Middle frontal gyrus (tissue), 1 donor: ENCODE measurements around the gene LASP1.

Experiments used
- DNase-seq: peaks from one replicate; pipeline ENCODE4 v3.0.0-alpha.2; 2015; ENCODE audit warnings: low spot score; ENCODE audit errors: extremely low spot score

Gene LASP1

DNA sequence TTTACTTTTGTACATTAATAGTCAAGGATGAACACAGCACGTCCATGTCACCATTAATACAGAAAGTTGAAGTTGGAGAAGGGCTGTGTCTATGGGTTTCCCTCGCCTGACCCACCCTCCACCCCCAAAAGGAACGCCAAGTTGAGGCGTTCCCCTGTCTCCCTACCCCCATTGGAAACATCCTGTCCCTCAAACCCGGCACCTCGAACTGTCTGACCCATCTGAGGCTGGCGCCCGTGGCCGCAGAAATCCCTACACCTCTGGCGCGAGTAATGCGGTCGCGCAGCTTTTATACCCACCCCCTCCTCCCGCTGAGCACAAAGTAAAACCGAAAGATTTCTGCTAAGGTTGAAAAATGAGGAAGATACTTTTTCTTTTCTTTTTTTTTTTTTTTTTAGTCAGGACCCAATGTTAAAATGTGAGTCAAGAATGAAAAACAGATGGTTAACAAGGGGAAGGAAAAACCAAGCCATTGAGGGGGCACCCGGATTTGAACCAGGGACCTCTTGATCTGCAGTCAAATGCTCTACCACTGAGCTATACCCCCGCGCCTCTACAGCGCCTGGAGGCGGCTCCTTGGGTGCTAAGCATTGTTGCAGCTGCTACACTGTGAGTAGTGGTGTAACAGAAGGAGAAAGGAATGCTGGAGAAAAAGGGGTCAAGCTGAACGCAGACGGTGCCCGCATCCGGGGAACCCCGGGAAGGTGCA, 887 bp upstream of the LASP1 start:
- peak; percentile 77 for DNase-seq

DNA sequence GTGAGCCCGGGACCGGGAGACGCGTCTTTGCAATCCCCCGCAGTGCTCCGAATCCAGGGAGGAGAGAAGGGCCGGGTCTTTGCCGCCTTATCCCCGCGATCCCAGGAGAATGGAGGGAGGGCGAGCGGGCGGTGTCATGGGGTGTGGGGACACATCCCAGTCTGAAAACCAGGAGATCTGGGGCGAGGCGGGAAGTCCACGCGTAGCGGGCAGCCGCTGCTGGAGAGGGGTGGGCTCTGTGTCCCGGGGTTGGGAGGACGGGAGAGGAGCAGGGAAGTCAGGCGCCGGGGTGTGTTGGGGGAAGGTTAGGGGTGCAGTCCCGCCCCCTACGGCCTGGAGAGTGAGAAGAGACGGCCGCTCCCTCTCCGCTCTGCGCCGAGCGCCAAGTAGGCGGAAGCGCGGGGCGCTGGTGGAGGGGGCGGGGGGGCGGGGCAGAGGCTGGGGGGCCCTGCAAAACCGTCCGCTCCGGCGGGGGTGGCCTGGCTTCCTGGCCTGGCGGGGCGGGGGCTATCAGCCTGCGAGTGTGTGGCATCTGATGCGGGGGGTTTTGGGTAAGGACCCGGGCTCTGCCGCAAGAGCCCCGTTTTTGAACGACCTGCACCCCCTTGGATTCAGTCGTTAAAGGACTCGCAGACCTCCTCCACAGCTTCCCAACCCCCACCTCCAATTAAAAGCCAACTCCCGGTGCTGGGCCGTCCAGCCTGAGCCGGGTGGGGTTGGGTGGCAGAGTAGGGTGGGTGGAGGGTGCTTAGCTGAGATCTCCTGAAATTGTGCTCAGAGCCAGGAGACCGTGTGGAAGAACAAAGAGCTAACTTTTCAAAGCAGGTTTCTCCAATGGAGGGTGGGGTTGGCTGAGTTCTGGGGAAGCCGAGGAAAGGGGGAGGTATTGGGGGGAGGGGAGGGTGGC, 654 bp downstream of the LASP1 start:
- no peak for DNase-seq

- DNase-seq, result no peak
These were observed 1.6 kb downstream of the LASP1 start for GRCh38 chr17:38871247-38872015.

DNA sequence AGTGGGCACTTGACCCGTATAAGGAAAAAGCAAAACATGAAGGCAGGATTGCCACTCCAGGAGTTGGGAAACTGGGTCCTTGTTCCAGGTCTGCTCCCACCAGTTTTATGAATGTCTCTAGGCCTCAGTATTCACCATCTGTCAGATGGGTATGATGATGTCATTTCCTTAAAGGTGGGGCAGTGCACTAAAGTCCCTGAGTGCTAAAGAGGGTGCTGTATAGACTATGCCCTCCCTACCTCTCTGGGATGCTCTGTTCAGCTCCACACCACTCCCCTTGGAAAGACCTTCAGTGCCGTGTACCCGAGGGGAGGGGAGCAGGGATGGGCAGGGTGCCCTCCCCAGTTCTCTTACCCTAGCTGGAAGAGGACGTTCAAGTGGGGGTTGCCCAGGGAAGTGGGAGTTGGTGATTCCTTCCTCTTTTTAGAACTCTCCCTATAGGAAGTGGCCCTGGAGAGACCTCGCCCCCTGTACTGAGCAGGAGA, 2.2 kb downstream of the LASP1 start:
- no peak for DNase-seq

DNA sequence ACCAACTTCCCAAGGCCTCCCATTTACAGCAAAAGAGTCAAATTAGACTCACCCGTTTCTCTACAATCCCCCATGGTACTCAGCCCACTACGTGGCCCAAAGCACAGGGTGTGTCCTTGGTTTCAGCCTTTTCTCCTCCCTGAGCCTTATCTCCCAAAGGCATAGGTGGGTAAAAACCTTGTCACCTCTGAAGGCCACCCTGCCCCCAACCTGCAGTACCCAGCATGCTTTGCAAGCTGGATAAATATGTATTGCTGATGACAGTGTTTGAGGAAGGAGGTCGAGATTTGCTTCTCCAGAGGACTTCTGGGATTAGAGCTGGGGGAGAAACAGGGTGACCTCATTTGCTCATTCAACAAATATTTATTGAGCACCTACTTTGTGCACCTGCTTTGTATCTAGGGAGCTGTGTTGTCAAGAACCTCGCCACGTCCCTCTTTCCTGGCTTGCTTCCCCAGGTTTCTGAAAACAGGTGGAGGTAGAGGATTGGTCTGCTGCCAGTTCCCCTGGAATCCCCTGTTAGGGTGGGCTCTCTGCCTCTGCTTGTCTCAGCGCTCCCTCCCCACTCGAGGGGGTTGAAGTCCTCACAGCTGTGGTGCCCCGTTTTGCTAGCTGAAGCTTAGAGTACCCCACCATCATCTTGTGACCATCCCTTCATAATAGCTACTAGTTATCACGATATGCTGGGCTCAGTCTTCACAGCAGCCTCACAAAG, 3.0 kb downstream of the LASP1 start:
- DNase-seq, result no peak

GRCh38 chr17:38873640-38874380, 4.0 kb downstream of the LASP1 start:
- no peak for DNase-seq

DNA sequence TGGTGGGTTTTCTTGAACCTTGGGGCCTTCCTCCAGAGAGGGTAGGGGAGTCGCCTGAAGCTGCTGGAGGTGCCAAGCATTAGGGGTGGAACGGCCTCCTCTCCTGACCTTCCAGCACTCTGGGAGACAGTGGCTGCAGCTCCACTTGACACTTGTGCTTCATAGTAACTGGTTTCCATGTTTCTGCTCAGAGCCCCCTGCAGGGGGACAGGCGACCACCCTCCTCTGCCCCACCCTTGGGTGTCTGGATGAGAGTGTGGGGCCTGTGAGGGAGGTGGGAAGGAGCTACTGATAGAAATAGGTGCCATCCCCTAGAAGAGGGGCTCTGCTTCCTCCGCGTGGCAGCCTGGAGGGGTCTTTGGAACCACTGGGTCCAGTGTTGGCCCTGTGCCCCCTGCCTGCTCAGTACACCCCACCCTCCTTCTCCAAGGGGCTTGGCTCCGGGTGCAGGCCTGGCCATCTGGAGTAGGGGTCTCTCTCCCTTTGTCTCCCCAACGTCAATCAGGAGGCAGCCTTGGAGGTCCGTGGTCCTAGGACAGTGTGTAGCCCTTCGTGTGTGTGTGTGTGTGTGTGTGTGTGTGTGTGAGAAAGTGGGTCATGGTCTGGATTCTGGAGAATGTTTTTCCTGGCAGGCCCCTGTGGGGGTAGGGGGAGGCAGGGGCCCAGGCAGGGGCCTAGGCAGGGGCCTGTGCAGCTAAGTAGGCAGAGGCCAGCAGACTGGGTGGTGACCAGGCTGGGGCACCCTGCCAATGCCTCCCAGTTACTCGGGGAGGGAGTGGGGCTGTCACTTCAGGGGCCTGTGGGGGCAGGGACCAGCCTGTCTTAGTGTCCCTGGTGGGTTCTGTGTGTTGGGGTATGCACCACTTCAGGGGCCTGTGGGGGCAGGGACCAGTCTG, 4.9 kb downstream of the LASP1 start:
- DNase-seq, result no peak

DNA sequence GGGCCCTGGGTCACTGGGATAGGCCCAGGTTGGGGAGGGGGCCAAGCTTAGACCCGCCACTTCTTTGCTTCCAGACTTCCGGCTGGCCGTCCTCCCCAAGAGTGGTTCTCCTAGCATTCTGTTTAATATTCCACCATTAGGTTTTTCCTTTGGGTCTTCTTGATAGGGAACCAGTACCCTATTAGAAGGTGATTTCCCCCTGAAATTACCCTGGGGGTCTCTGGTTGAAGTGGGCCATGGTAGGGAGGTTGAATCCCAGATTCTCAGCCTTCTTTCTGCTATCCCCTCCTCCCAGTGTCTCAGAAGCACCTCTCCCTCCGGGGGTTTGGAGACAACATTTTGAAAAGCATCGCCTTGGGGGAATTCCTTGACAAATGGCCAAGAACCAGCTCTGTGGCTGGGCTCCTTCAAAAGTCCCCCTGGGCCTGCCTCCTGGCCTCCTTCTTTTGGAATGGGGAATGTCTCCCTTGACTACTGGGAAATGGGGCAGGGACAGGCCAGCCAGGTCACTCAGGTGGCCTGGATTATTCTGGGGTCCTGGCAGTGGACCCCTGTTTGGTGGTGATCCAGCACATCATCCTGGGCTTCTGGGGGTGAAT, 5.7 kb downstream of the LASP1 start:
- no peak for DNase-seq

DNA sequence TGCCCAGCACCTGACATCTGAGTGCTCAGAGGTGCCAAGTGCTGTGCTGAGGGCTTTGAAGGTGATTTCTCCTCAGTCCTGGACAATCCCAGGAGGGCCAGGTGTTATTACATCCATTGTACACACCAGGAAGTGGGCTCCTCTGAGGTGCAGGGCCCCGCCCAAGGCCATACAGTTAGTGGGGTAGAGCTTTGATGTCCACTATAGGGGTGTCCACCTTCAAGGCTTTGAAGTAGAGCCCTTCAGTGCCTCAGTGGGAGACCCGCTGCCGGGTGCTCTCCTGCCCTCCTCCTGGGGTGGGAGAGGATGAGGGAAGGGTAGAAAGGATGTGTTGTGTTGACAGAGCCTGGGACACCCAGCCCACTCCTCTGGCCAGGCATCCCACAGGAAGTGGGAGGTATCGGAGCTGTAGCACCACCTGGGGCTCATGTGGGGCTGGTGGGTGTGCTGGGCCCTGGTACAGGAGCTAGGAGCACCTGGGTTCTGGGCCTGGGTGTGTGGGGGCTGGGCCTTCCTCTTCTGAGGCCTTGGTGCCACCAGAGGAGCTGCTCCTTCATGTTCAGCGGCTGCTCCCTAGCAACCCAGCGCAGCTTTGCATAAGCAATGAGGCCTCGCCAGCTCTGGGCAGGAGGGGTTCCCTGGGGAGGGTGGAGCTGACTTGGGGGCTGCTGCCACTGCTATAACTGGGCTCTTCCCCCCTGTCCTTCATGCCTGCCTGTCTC, 7.4 kb downstream of the LASP1 start:
- no peak for DNase-seq

GRCh38 chr17:38879878-38880665, 10.2 kb downstream of the LASP1 start:
- no peak for DNase-seq

DNA sequence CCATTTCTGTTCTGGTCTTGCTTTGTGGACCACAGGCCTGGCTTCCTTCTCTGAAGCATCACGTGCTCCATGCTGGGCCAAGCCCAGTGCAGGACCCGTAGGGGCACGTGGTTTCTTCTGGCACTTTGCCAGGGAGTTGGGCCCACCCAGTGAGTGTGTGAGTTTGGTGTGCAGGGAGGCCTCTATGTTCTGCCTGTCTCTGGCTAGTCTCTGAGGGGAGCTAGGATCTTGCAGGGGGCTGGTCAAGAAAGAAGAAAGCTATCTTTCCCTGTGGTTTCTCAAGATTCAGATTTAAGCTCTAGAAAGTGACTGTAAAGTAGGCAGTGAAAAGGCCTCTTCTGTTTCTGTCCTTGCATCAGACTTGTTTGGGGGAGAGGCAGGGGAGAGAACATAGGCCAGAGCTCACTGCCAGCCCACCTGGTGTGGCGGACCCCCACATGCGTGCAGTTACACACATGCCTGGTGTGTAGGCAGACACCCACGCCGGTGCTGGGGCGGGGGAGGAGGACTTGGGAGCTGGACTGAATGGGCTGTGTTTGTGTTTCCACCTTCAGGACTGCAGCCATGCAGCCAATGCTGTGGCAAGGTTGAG, 11.8 kb downstream of the LASP1 start:
- DNase-seq, result no peak

GRCh38 chr17:38882870-38883269, 13.0 kb downstream of the LASP1 start:
- no peak for DNase-seq

DNA sequence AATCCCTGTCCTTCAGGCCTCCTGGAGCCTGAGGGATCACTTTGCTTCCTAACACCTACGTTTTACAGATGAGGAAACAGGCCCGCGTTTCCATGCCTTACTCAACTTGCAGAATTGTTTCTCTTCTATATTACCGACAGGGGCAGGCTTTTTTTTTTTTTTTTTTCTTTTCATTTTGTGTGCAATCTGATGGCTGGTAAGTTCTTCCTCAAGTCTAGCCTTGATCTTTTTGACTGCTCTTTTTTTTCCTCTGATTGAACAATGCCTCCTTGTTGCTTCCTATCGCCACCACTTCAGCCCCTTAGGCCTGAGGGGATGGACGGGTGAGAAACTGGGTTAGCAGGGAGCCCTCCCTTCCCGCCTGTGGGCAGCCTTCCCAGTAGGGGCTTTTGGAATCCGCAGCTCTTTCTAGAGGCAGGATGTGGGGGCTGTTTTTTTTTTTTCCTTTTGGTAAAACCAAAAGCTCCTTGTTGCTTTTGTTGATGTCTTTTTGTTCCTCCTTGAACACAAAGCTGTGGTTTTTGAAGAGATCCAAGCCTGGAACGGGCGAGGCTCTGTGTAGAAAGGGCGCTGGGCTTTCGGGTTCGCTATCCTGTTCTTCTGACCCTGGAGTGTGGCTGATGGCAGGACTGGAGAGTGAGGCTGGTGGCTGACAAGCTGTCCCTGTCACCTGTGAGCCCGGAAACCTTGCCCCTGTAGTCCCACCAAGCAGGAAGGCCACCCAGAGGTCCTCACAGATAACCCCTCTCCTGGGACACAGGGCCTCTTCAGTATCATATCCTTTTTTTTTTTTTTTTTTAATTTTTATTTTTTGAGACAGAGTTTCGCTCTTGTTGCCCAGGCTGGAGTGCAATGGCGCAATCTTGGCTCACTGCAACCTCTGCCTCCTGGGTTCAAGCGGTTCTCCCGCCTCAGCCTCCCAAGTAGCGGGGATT, 14.0 kb downstream of the LASP1 start:
- no peak for DNase-seq

DNA sequence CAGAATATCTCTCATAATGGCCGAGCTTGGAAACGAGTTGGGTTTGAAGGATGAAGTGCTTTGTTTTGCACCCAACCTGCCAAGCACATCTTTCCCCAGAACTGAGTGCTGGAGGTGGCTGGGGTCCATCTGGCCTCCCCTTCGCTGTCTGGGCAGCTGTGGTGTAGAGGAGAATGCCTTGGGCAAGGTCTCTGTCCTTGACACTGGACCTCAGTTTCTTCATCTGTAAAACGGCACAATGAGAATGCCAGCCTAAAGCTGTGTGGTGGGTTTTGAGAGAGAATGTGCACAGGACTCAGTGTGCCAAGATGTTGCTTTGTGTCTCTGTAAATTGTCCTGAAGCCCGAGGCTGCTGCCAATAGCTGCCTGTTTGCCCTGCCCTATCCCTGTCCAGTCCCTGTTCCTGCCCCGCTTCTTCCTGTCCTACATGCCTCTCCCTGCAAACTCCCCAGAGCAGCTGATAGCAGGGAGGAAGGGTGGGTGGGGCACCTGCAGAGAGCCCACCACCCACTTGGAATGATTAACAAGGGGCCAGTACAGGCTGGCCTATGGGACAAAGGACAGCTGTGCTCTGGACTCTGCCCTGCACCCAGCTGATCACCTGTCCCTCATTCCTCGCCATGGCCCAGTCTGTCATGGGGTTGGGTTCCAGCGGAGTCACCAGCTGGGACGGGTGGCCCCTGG, 15.3 kb downstream of the LASP1 start:
- DNase-seq, result no peak
